HCEC 1CT (cell line): ENCODE data around the gene SCAPER.
"Not testable (repeated sequence)": the region's sequence is repeated elsewhere in the genome, so short reads cannot be mapped to it uniquely, and the experiment has no call there.

Source experiments
- DNase-seq: peaks from one replicate; pipeline ENCODE4 v3.0.0-alpha.2; 2017

The SCAPER gene

GRCh38 chr15:76846782-76847181, 58.4 kb downstream of the SCAPER start:
- no peak for DNase-seq

GRCh38 chr15:76844096-76844495, 61.0 kb downstream of the SCAPER start:
- DNase-seq = peak; percentile 30

GRCh38 chr15:76843269-76843668, 61.9 kb downstream of the SCAPER start:
- no peak for DNase-seq

GRCh38 chr15:76840830-76841460, 64.2 kb downstream of the SCAPER start:
- peak; percentile 34 for DNase-seq

GRCh38 chr15:76839173-76839572, 66.0 kb downstream of the SCAPER start:
- DNase-seq = no peak

- no peak for DNase-seq
Observed at GRCh38 chr15:76837474-76837873, 67.7 kb downstream of the SCAPER start.

- no peak for DNase-seq
Observed at GRCh38 chr15:76829939-76830338, 75.2 kb downstream of the SCAPER start.

GRCh38 chr15:76823890-76824289, 81.2 kb downstream of the SCAPER start:
- no peak for DNase-seq

- DNase-seq = no peak
Observed at GRCh38 chr15:76823303-76823702, 81.8 kb downstream of the SCAPER start.

GRCh38 chr15:76818926-76819325, 86.2 kb downstream of the SCAPER start:
- not testable (repeated sequence) for DNase-seq

GRCh38 chr15:76815421-76815820, 89.7 kb downstream of the SCAPER start:
- DNase-seq = no peak

- DNase-seq = no peak
Observed at GRCh38 chr15:76812381-76812780, 92.8 kb downstream of the SCAPER start.

- no peak for DNase-seq
Observed at GRCh38 chr15:76809412-76810103, 95.6 kb downstream of the SCAPER start.

GRCh38 chr15:76803049-76803571, 102.0 kb downstream of the SCAPER start:
- no peak for DNase-seq

GRCh38 chr15:76802411-76802810, 102.7 kb downstream of the SCAPER start:
- DNase-seq = no peak

GRCh38 chr15:76799760-76800159, 105.4 kb downstream of the SCAPER start:
- peak; percentile 65 for DNase-seq

GRCh38 chr15:76795217-76795616, 109.9 kb downstream of the SCAPER start:
- no peak for DNase-seq

- DNase-seq = no peak
Observed at GRCh38 chr15:76793162-76793561, 112.0 kb downstream of the SCAPER start.

- no peak for DNase-seq
Observed at GRCh38 chr15:76791511-76791910, 113.6 kb downstream of the SCAPER start.

- no peak for DNase-seq
Observed at GRCh38 chr15:76787273-76787672, 117.9 kb downstream of the SCAPER start.

GRCh38 chr15:76776969-76777368, 128.2 kb downstream of the SCAPER start:
- DNase-seq = no peak

GRCh38 chr15:76776480-76776879, 128.7 kb downstream of the SCAPER start:
- DNase-seq = no peak

GRCh38 chr15:76773234-76773633, 131.9 kb downstream of the SCAPER start:
- no peak for DNase-seq

- no peak for DNase-seq
Observed at GRCh38 chr15:76772776-76773175, 132.4 kb downstream of the SCAPER start.

- DNase-seq = no peak
Observed at GRCh38 chr15:76764004-76764403, 141.1 kb downstream of the SCAPER start.
